BJ (cell line): ENCODE measurements around the gene NHSL2. TPM values are rescaled to one million over a fixed set of nuclear protein-coding genes. Genes with fewer than 3 reads are reported as not detected.
"Not testable (repeated sequence)": the region's sequence is repeated elsewhere in the genome, so short reads cannot be mapped to it uniquely, and the experiment has no call there.

Source experiments
- CTCF ChIA-PET: fragments of 350-600 bp; formaldehyde crosslinking; extraction: SDS; loops from one replicate; lab custom pipeline; 2021; ENCODE audit warnings: antibody characterized with exemption, inconsistent platforms; lab: Yijun Ruan, JAX
- POLR2A ChIA-PET: fragments of 300-600 bp; sonication (Branson Sonifier 250); formaldehyde crosslinking; extraction: SDS; loops from one replicate; lab custom pipeline; 2021; ENCODE audit warnings: antibody characterized with exemption; lab: Charles Lee
- DNase-seq: peaks from one replicate; pipeline ENCODE4 v3.0.0-alpha.2; 2011; ENCODE audit warnings: low read depth
- H3K27me3 ChIP-seq: 2 replicates; pipeline ENCODE4 v1.6.0; 2011; ENCODE audit warnings: low read length; ENCODE audit not compliant: control insufficient read depth, insufficient read depth
- H3K36me3 ChIP-seq: 2 replicates; pipeline ENCODE4 v1.5.1; 2011; ENCODE audit warnings: low read length; ENCODE audit not compliant: control insufficient read depth, insufficient read depth
- H3K4me3 ChIP-seq: 2 replicates; pipeline ENCODE4 v1.5.1; 2011; ENCODE audit warnings: low read depth, mild to moderate bottlenecking, control low read depth, low read length
- CTCF ChIP-seq: IDR thresholded peaks from 2 replicates; pipeline ENCODE4 v1.5.1; 2011; ENCODE audit warnings: low read depth, mild to moderate bottlenecking, control low read depth, inconsistent platforms, low read length, moderate library complexity; ENCODE audit not compliant: insufficient read depth
- polyA minus RNA-seq: library from RNA; depleted of rRNA, polyadenylated mRNA; stranded (reverse); fragments of >200 nt; gene quantifications from 2 replicates; pipeline ENCODE4 v1.2.3, GENCODE V29; 2011; rRNA and poly(A)+ RNA removed
- polyA plus RNA-seq: library from polyadenylated mRNA; depleted of rRNA; stranded (reverse); fragments of >200 nt; gene quantifications from 2 replicates; pipeline ENCODE4 v1.2.3, GENCODE V29; 2011; rRNA removed

The NHSL2 gene
- polyA plus RNA-seq (4.4 and 7.9 TPM in 2 replicates), polyA minus RNA-seq (11.1 and 16.0 TPM in 2 replicates)

GRCh38 chrX:71910643-71910985, at the start of gene NHSL2:
TSS of gene NHSL2 (plus strand) at chrX:71910845.
- Histone ChIP-seq H3K36me3 (no peaks in the 10 kb centered on the region), H3K4me3 (peak within 1 kb of the TSS; percentile 38), H3K27me3 (peaks cover 2% of the 10 kb centered on the region; the same call in 1 of the 2 replicates)
- ChIA-PET POLR2A (no interaction called here), CTCF (interaction anchor here (0.7 to 2.0 kb wide), 3 partner anchors 93 to 110 kb away, joined by 3 to 8 read pairs (median 3); no protein-coding TSS in a partner anchor)
- DNase-seq: no peak
- TF ChIP-seq CTCF: no peak

GRCh38 chrX:71867680-71868079, 43.0 kb upstream of the NHSL2 start:
- no peak for TF ChIP-seq CTCF
- no peak overlapping the region for H3K4me3 ChIP-seq
- POLR2A ChIA-PET: no interaction called here
- no peaks in the 10 kb centered on the region for H3K36me3 ChIP-seq
- CTCF ChIA-PET: no interaction called here
- DNase-seq: no peak
- H3K27me3 ChIP-seq: no peaks in the 10 kb centered on the region

- CTCF ChIA-PET, H3K36me3 ChIP-seq, POLR2A ChIA-PET, H3K27me3 ChIP-seq, DNase-seq, H3K4me3 ChIP-seq: not testable (repeated sequence)
Measured at GRCh38 chrX:71869566-71869965, 41.1 kb upstream of the NHSL2 start.

- Histone ChIP-seq H3K27me3 (no peaks in the 10 kb centered on the region), H3K36me3 (no peaks in the 10 kb centered on the region), H3K4me3 (no peak overlapping the region)
- DNase-seq: no peak
- CTCF ChIA-PET: no interaction called here
- TF ChIP-seq CTCF: peak; percentile 15; the same call in 1 of the 2 replicates
- POLR2A ChIA-PET: no interaction called here
Measured at GRCh38 chrX:71870208-71871098, 40.2 kb upstream of the NHSL2 start.

GRCh38 chrX:71871367-71871766, 39.3 kb upstream of the NHSL2 start:
- Histone ChIP-seq H3K4me3 (no peak overlapping the region), H3K27me3 (no peaks in the 10 kb centered on the region), H3K36me3 (no peaks in the 10 kb centered on the region)
- ChIA-PET POLR2A (no interaction called here), CTCF (no interaction called here)
- no peak for TF ChIP-seq CTCF
- DNase-seq: no peak
